PC-3 (cell line): Measurements from ENCODE around the gene CYTH1. TPM values are rescaled to one million over a fixed set of nuclear protein-coding genes. Genes with fewer than 3 reads are reported as not detected.

ENCODE experiments used
- ATAC-seq: fragments of 200-7000 bp; cut with Tn5 transposase; 2 replicates; pipeline ENCODE4 v1.9.1; 2020; ENCODE audit warnings: mild to moderate bottlenecking, moderate library complexity
- BruUV-seq: library from RNA; stranded (reverse); fragments of 400-500 nt; replicated peaks from 2 replicates; lab custom pipeline; 2021; lab: Mats Ljungman, UMichigan
- CTCF ChIA-PET: fragments of 300-600 bp; sonication (Branson Sonifier 250); formaldehyde crosslinking; loops from one replicate; lab custom pipeline; 2022; ENCODE audit warnings: antibody characterized with exemption; lab: Charles Lee
- POLR2A ChIA-PET: fragments of 300-600 bp; sonication (Branson Sonifier 250); formaldehyde crosslinking; loops from one replicate; lab custom pipeline; 2022; ENCODE audit warnings: antibody characterized with exemption; ENCODE audit not compliant: unreplicated experiment; lab: Charles Lee
- DNase-seq: peaks from one replicate; pipeline ENCODE4 v3.0.0-alpha.2; 2015
- H2AFZ ChIP-seq: fragments of 300-600 bp; sonication (generic); 2 replicates; pipeline ENCODE4 v1.6.0; 2016; ENCODE audit warnings: antibody characterized with exemption, low read length
- H3F3A ChIP-seq: fragments of 300-600 bp; sonication (generic); one replicate; pipeline ENCODE4 v1.6.0; 2017; ENCODE audit warnings: antibody characterized with exemption, low read length, control low read depth, mild to moderate bottlenecking; ENCODE audit not compliant: unreplicated experiment
- H3K27ac ChIP-seq: fragments of 300-600 bp; sonication (generic); 2 replicates; pipeline ENCODE4 v1.5.1; 2016; ENCODE audit warnings: mild to moderate bottlenecking, low read length
- H3K27me3 ChIP-seq: fragments of 300-600 bp; sonication (generic); 2 replicates; pipeline ENCODE4 v1.6.1; 2016; ENCODE audit warnings: low read length, mixed read lengths
- H3K36me3 ChIP-seq: fragments of 300-600 bp; sonication (generic); 2 replicates; pipeline ENCODE4 v1.6.1; 2016; ENCODE audit warnings: low read depth, mixed run types, low read length, mixed read lengths
- H3K4me1 ChIP-seq: fragments of 300-600 bp; sonication (generic); 2 replicates; pipeline ENCODE4 v1.5.1; 2016; ENCODE audit warnings: low read length; ENCODE audit not compliant: insufficient read depth
- H3K4me2 ChIP-seq: fragments of 300-600 bp; sonication (generic); 2 replicates; pipeline ENCODE4 v1.6.0; 2016; ENCODE audit warnings: low read length
- H3K4me3 ChIP-seq: fragments of 300-600 bp; sonication (generic); 2 replicates; pipeline ENCODE4 v1.5.1; 2016; ENCODE audit warnings: mild to moderate bottlenecking, low read length, mixed read lengths
- H3K79me2 ChIP-seq: fragments of 300-600 bp; sonication (generic); 2 replicates; pipeline ENCODE4 v1.6.1; 2017; ENCODE audit warnings: low read length, mixed read lengths
- H3K9ac ChIP-seq: fragments of 300-600 bp; sonication (generic); 2 replicates; pipeline ENCODE4 v1.6.0; 2016; ENCODE audit warnings: mild to moderate bottlenecking, low read length
- H3K9me2 ChIP-seq: fragments of 300-600 bp; sonication (generic); replicated peaks from 2 replicates; pipeline ENCODE4 v1.6.1; 2016; ENCODE audit warnings: mixed run types, low read length, mixed read lengths
- H3K9me3 ChIP-seq: fragments of 300-600 bp; sonication (generic); 2 replicates; pipeline ENCODE4 v1.6.1; 2016; ENCODE audit warnings: low read length, mixed read lengths
- H4K20me1 ChIP-seq: fragments of 300-600 bp; sonication (generic); 2 replicates; pipeline ENCODE4 v1.6.1; 2016; ENCODE audit warnings: low read length, mixed read lengths
- CTCF ChIP-seq: fragments of 300-600 bp; sonication (generic); conservative IDR thresholded peaks from 2 replicates; pipeline ENCODE4 v1.5.1; 2017; ENCODE audit warnings: antibody characterized with exemption, low read depth, mild to moderate bottlenecking, low read length
- EZH2 ChIP-seq: fragments of 300-600 bp; sonication (generic); IDR thresholded peaks from one replicate; pipeline ENCODE4 v1.6.1; 2017; ENCODE audit warnings: antibody characterized with exemption, mild to moderate bottlenecking, low read length; ENCODE audit not compliant: unreplicated experiment
- EZH2phosphoT487 ChIP-seq: fragments of 300-600 bp; sonication (generic); IDR thresholded peaks from 2 replicates; pipeline ENCODE4 v1.6.1; 2018; ENCODE audit warnings: mild to moderate bottlenecking, antibody characterized with exemption, low read length, borderline replicate concordance
- intact Hi-C: fragments of 100-400 bp; cut with micrococcal nuclease; formaldehyde crosslinking; loops from 2 replicates; pipeline ENCODE4 v1.9.0; 2023
- total RNA-seq: library from RNA; depleted of rRNA; stranded (reverse); fragments of >200 nt; gene quantifications from 2 replicates; pipeline ENCODE4 v1.2.3, GENCODE V29; 2014

CYTH1 gene
- total RNA-seq, 1 experiment from 2014 or later = 29.7 TPM

GRCh38 chr17:78696016-78696982 lies 85.8 kb downstream of the CYTH1 start:
- DNase-seq (no peak), ATAC-seq (no peak)
- Histone ChIP-seq H3K79me2 (no peaks in the 10 kb centered on the region), H3K9me3 (no peaks in the 10 kb centered on the region), H3K4me1 (no peaks in the 10 kb centered on the region), H3K27ac (no peak overlapping the region), H3K27me3 (no peaks in the 10 kb centered on the region), H3K4me2 (no peak overlapping the region), H3F3A (no peaks in the 10 kb centered on the region), H3K9me2 (no peaks in the 10 kb centered on the region), H3K9ac (no peak overlapping the region), H2AFZ (no peak overlapping the region), H3K4me3 (no peak overlapping the region), H4K20me1 (no peaks in the 10 kb centered on the region), H3K36me3 (peaks cover 15% of the 10 kb centered on the region; the same call in 1 of the 2 replicates)
- TF ChIP-seq CTCF (no peak), EZH2phosphoT487 (no peak), EZH2 (no peak)
- intact Hi-C loops = no loop called here
- ChIA-PET CTCF (no interaction called here), POLR2A (no interaction called here)
- no TSS peak for BruUV-seq

GRCh38 chr17:78694805-78695531 lies 87.1 kb downstream of the CYTH1 start:
- Histone ChIP-seq H3K9me3 (no peaks in the 10 kb centered on the region), H4K20me1 (no peaks in the 10 kb centered on the region), H3K36me3 (peaks cover 12% of the 10 kb centered on the region; the same call in 1 of the 2 replicates), H3K9me2 (no peaks in the 10 kb centered on the region), H3K9ac (no peak overlapping the region), H3K4me2 (no peak overlapping the region), H3K27ac (no peak overlapping the region), H3F3A (no peaks in the 10 kb centered on the region), H3K27me3 (no peaks in the 10 kb centered on the region), H2AFZ (no peak overlapping the region), H3K4me3 (no peak overlapping the region), H3K4me1 (no peaks in the 10 kb centered on the region), H3K79me2 (no peaks in the 10 kb centered on the region)
- ChIA-PET CTCF (no interaction called here), POLR2A (no interaction called here)
- no TSS peak for BruUV-seq
- TF ChIP-seq EZH2 (no peak), CTCF (no peak), EZH2phosphoT487 (no peak)
- no peak for ATAC-seq
- no peak for DNase-seq
- intact Hi-C loops = no loop called here
